Neural crest cell (in vitro differentiated cells): ENCODE results near the gene BICDL2. TPM values are rescaled to one million over a fixed set of nuclear protein-coding genes. Genes with fewer than 3 reads are reported as not detected.
"Not testable (repeated sequence)": the region's sequence is repeated elsewhere in the genome, so short reads cannot be mapped to it uniquely, and the experiment has no call there.

Experiments used
- DNase-seq: peaks from one replicate; pipeline ENCODE4 v3.0.0; 2021; ENCODE audit warnings: low read depth, mixed read lengths, low spot score
- H3K27ac Mint-ChIP-seq: one replicate; pipeline ENCODE4 v1.8.0; 2021; ENCODE audit warnings: mild to moderate bottlenecking, mixed read lengths; ENCODE audit not compliant: unreplicated experiment
- H3K27me3 Mint-ChIP-seq: 2 replicates; pipeline ENCODE4 v1.8.0; 2021; ENCODE audit warnings: low read depth, mild to moderate bottlenecking, mixed read lengths
- H3K36me3 Mint-ChIP-seq: 2 replicates; pipeline ENCODE4 v1.8.0; 2021; ENCODE audit warnings: low read depth, mild to moderate bottlenecking, mixed read lengths
- H3K4me1 Mint-ChIP-seq: 2 replicates; pipeline ENCODE4 v1.8.0; 2021; ENCODE audit warnings: mixed read lengths
- H3K4me3 Mint-ChIP-seq: one replicate; pipeline ENCODE4 v1.8.0; 2021; ENCODE audit warnings: mild to moderate bottlenecking, mixed read lengths
- H3K9me3 Mint-ChIP-seq: 2 replicates; pipeline ENCODE4 v1.8.0; 2021; ENCODE audit warnings: mixed read lengths
- CTCF ChIP-seq: fragments of 200-600 bp; sonication (generic); conservative IDR thresholded peaks from 2 replicates; pipeline ENCODE4 v1.5.0; 2021; ENCODE audit warnings: antibody characterized with exemption, mild to moderate bottlenecking
- total RNA-seq: library from RNA; stranded (reverse); gene quantifications from 2 replicates; pipeline ENCODE4 v1.2.1, GENCODE V29; 2021

BICDL2 gene
- total RNA-seq, 1 donor from 2014 or later, result not detected

DNA sequence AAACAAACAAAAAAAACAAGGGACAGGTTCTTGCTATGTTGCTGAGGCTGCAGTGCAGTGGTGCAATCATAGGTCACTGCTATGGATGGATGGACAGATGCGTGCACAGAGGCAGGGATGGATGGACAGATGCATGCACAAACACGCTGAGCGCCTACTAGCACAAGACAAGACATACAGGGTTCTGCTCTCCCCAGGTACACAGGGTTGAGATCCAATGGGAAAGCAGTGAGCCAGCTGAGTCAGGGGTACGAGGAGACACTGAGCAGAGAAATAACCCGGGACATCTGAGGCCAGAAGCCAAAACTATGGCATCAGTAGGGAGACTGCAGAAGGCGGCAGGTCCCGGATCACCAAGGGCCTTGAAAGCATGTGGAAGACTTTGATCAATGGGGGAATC is 34.9 kb upstream of the BICDL2 start:
- Mint-ChIP-seq H3K4me3 (no peak overlapping the region), H3K27me3 (peaks cover 21% of the 10 kb centered on the region), H3K9me3 (no peaks in the 10 kb centered on the region), H3K4me1 (no peaks in the 10 kb centered on the region), H3K27ac (no peak overlapping the region), H3K36me3 (no peaks in the 10 kb centered on the region)
- no peak for TF ChIP-seq CTCF
- no peak for DNase-seq

- TF ChIP-seq CTCF, result no peak
- no peaks in the 10 kb centered on the region for H3K36me3 Mint-ChIP-seq
Measured at GRCh38 chr16:3070608-3071111, 33.9 kb upstream of the BICDL2 start.

GRCh38 chr16:3069146-3069545 is 32.4 kb upstream of the BICDL2 start:
- H3K27ac Mint-ChIP-seq, DNase-seq, H3K4me1 Mint-ChIP-seq, H3K9me3 Mint-ChIP-seq, H3K4me3 Mint-ChIP-seq, H3K36me3 Mint-ChIP-seq: not testable (repeated sequence)
- peaks cover 12% of the 10 kb centered on the region for H3K27me3 Mint-ChIP-seq

More at GRCh38 chr16:3070608-3071111, 33.9 kb upstream of the BICDL2 start:
- Mint-ChIP-seq H3K27ac (no peak overlapping the region), H3K4me3 (no peak overlapping the region), H3K27me3 (peaks cover 20% of the 10 kb centered on the region), H3K9me3 (no peaks in the 10 kb centered on the region), H3K4me1 (no peaks in the 10 kb centered on the region)
- no peak for DNase-seq

DNA sequence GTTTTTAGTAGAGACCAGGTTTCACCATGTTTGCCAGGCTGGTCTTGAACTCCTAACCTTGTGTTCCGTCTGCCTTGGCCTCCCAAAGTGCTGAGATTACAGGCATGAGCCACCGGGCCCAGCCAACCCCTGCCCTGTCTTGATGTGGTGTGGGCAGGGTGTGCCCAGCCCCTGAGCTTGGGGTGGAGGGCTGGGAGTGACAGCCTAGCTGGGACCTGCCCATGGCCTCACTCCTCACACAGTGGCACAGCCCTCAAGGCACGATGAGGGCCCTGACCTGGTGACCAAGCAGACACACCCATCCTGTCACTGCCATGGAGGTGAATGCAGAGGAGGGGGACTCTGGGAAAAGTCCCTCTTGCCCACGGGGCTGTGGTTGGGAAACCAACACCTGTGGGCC is 31.7 kb upstream of the BICDL2 start:
- Mint-ChIP-seq H3K27ac (no peak overlapping the region), H3K4me3 (no peak overlapping the region), H3K9me3 (no peaks in the 10 kb centered on the region), H3K4me1 (no peaks in the 10 kb centered on the region), H3K27me3 (peaks cover 6% of the 10 kb centered on the region), H3K36me3 (no peaks in the 10 kb centered on the region)
- TF ChIP-seq CTCF, result no peak
- no peak for DNase-seq

DNA sequence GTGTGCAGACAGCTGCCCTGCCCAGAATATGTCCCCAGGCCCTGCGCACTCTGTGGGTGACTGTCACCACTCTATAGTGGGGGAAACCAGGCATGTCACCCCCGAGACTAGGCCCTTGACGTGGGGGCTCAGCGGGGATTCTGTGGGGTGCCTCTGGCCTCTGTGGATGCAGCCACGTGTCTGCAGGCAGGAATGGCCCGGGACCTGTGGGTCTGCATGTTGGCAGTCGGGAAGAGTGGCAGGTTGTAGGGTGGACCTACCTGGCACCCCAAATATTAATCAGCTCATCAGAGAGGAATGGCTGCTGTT is 29.6 kb upstream of the BICDL2 start:
- Mint-ChIP-seq H3K4me1 (no peaks in the 10 kb centered on the region), H3K9me3 (no peaks in the 10 kb centered on the region), H3K27me3 (peaks cover 2% of the 10 kb centered on the region), H3K36me3 (no peaks in the 10 kb centered on the region), H3K4me3 (no peak overlapping the region), H3K27ac (no peak overlapping the region)
- no peak for DNase-seq
- no peak for TF ChIP-seq CTCF

DNA sequence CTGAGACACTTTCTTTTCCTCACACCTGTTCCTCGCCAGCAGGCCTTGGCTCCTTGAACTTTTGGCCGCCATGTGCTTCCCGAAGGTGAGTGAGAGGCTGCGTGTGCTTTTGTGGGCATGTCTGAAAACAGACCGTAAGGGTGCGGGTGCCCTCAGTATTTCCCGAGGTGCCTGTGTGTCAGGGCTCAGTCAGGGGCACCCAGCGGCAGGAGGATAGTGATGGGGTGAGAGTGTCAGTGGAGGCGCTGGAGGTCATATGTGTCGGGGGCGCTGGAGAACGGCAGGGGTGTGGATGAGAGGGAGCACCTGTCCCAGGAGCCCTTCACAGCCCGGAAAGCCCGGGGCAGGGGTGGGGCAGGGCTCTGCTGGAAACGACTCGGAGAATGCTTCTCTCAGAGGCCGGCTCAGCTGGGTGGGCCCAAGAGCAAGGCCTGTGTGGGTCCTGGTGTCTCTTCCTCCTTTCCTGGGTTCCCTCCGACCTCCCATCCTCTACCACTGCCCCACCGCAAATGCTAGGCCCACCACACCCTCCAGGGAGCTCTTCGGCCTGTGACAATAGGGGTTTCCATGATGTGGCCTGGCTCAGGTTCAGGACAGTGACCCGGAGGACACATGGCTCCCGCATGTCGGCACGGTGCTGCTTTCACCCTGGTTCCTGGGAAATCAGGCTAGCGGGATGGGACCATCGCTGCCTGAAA is 29.1 kb upstream of the BICDL2 start:
- no peaks in the 10 kb centered on the region for H3K4me1 Mint-ChIP-seq
- H3K4me3 Mint-ChIP-seq, result no peak overlapping the region
- H3K9me3 Mint-ChIP-seq, result no peaks in the 10 kb centered on the region
- peaks cover 2% of the 10 kb centered on the region for H3K27me3 Mint-ChIP-seq
- H3K36me3 Mint-ChIP-seq, result no peaks in the 10 kb centered on the region
- TF ChIP-seq CTCF, result no peak
- H3K27ac Mint-ChIP-seq, result peak overlapping the region; percentile 91
- DNase-seq, result no peak
